Umbilical cord (tissue), 2 donors: ENCODE results near the gene NUP160. TPM values are rescaled to one million over a fixed set of nuclear protein-coding genes. Genes with fewer than 3 reads are reported as not detected.
"Not testable (repeated sequence)": the region's sequence is repeated elsewhere in the genome, so short reads cannot be mapped to it uniquely, and the experiment has no call there.

ENCODE experiments used
- DNase-seq: peaks from one replicate; pipeline ENCODE4 v3.0.0-alpha.2; 2015; ENCODE audit warnings: low spot score
- total RNA-seq: library from RNA; depleted of rRNA; stranded (reverse); fragments of >200 nt; gene quantifications from one replicate; pipeline ENCODE4 v1.2.3, GENCODE V29; 2014; ENCODE audit warnings: low replicate concordance; ENCODE audit not compliant: insufficient read depth

NUP160 gene, protein sequence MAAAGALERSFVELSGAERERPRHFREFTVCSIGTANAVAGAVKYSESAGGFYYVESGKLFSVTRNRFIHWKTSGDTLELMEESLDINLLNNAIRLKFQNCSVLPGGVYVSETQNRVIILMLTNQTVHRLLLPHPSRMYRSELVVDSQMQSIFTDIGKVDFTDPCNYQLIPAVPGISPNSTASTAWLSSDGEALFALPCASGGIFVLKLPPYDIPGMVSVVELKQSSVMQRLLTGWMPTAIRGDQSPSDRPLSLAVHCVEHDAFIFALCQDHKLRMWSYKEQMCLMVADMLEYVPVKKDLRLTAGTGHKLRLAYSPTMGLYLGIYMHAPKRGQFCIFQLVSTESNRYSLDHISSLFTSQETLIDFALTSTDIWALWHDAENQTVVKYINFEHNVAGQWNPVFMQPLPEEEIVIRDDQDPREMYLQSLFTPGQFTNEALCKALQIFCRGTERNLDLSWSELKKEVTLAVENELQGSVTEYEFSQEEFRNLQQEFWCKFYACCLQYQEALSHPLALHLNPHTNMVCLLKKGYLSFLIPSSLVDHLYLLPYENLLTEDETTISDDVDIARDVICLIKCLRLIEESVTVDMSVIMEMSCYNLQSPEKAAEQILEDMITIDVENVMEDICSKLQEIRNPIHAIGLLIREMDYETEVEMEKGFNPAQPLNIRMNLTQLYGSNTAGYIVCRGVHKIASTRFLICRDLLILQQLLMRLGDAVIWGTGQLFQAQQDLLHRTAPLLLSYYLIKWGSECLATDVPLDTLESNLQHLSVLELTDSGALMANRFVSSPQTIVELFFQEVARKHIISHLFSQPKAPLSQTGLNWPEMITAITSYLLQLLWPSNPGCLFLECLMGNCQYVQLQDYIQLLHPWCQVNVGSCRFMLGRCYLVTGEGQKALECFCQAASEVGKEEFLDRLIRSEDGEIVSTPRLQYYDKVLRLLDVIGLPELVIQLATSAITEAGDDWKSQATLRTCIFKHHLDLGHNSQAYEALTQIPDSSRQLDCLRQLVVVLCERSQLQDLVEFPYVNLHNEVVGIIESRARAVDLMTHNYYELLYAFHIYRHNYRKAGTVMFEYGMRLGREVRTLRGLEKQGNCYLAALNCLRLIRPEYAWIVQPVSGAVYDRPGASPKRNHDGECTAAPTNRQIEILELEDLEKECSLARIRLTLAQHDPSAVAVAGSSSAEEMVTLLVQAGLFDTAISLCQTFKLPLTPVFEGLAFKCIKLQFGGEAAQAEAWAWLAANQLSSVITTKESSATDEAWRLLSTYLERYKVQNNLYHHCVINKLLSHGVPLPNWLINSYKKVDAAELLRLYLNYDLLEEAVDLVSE (N-terminal part only)
- total RNA-seq = 57.3 TPM

DNA sequence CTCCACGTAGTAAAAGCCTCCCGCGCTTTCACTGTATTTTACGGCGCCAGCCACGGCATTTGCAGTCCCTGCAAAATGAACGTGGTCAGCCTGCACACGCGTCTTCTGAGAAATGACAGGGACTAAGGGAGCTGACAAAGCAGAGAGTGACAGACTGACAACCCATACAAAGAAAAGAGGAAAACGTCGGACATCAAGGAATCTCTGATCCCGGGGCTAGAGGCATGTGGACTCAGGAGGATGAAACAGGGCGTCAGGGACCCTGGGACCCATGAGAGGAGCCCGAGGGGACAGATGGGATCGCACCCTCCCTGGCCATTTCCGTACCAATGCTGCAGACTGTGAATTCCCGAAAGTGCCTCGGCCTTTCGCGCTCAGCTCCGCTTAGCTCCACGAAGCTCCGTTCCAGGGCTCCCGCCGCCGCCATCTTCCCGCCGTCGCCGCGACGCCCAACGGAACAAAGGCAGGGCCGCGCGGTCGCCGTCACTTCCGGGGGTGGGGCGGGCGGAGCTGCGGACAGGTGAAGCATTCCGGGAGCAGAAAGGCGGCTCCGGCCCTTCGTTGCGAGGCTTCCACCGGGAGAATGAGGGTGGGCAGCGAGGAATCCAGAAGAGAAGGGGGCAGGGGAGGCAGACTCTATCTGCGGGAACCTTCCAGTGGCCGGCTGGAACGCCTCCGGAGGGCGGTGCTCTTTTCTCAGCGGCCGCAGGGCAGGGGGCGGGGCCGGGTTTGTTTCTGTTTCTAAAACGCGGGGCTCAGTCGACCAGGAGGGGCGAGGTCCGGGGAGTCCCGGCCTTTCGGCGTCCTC, at the start of gene NUP160:
Gene NUP160 (minus strand): TSS at position 459 of the 808 bp plus-strand sequence. CDS start 32 bp downstream, at position 427.
- peak; percentile 82 for DNase-seq

GRCh38 chr11:47896199-47896598, 48.0 kb upstream of the NUP160 start:
- no peak for DNase-seq

DNA sequence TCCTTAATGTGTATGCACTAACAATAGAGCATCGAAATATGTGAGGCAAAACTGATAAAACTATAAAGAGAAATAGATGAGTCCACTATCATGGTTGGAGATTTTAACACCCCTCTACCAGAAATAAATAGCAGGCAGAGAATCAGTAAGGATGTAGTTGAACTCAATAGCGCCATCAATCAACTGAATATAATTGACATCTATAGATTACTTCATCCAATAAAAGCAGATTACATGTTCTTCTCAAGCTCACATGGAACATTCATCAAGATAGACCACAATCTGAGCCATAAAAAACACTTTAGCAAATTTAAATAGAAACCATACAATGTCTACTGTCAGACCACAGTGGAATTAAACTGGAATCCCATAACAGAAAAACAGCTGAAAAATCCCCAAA, 46.9 kb upstream of the NUP160 start:
- no peak for DNase-seq

- DNase-seq = not testable (repeated sequence)
Observed at GRCh38 chr11:47892546-47893276, 44.6 kb upstream of the NUP160 start.

- no peak for DNase-seq
Observed at GRCh38 chr11:47891886-47892285, 43.7 kb upstream of the NUP160 start.

- DNase-seq = peak; percentile 15
Observed at GRCh38 chr11:47889714-47890441, 41.7 kb upstream of the NUP160 start.

- DNase-seq = no peak
Observed at GRCh38 chr11:47887910-47888569, 39.9 kb upstream of the NUP160 start.

- peak; percentile 87 for DNase-seq
Observed at GRCh38 chr11:47886096-47886495, 37.9 kb upstream of the NUP160 start.

DNA sequence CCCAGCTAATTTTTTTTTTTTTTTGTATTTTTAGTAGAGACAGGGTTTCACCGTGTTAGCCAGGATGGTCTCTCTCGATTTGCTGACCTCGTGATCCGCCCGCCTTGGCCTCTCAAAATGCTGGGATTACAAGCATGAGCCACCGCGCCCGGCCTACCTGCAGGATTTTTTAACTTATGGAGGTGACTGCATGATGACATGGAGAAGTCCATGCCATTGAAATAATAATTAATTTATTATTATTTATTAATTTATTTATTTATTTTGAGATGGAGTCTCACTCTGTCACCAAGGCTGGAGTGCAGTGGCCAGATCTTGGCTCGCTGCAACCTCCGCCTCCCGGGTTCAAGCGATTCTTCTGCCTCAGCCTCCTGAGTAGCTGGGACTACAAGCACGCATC, 34.3 kb upstream of the NUP160 start:
- not testable (repeated sequence) for DNase-seq

DNA sequence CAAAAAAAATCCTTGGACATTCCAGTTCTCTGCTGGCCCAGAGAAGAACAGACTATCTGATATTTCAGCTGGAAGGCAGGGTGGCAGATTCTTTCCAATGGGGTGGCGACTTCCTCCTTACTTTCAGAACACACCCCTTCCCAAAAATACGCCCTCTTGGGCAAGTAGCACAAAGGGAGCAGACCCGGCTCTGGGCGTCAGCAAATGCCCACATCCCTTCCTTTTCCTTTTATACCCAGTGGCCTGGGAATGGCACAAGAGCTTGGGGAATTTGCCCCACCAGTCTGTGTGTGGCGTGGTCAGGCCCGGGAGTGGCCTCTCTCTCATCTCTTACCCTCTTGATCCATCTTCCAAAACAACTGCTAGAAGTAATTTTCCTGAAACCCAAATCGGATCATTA, 33.0 kb upstream of the NUP160 start:
- peak; percentile 31 for DNase-seq

DNA sequence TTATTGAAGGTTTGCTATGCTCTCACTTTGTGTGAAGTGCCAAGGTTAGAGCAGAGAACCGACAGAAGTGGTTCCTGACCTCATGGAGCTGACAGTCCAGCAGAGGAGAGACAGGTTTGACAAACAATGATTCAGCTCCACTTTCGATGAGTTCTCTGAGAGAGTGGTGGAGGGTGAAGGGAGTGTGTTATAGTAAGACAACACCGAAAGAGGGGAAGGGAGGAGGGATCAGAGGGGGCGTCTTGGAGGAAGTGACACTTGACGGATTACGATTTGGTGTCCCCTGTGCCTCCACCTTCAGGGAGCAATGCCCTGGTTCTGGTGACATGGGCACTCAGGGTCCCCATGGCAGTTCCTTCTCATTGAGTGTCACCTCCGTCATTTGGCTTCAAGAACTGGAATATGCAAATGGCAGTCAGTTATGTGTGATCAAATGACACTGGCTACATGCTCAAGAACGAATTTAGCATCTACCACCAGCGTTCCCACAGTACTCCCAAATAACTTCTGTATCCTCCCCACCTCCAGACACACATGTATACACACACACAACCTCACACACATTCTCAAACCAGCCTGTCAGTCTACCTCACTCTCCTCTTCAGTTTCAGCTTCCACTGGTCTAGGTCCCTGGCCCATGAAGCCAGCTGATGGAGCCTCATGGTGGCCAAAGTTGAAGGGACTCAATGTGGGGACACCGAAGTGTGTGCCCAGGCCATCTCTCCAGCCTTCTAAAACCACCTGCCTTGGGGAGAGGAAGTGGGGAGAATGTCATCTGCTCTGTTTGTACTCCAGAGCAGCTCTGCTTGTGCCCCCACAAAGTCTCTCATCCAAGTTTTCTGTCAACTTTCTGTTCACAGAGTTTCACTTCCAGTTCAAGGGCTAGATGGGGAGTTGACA, 31.4 kb upstream of the NUP160 start:
- no peak for DNase-seq

- DNase-seq = not testable (repeated sequence)
Observed at GRCh38 chr11:47875858-47876257, 27.7 kb upstream of the NUP160 start.

- no peak for DNase-seq
Observed at GRCh38 chr11:47870404-47870803, 22.3 kb upstream of the NUP160 start.

DNA sequence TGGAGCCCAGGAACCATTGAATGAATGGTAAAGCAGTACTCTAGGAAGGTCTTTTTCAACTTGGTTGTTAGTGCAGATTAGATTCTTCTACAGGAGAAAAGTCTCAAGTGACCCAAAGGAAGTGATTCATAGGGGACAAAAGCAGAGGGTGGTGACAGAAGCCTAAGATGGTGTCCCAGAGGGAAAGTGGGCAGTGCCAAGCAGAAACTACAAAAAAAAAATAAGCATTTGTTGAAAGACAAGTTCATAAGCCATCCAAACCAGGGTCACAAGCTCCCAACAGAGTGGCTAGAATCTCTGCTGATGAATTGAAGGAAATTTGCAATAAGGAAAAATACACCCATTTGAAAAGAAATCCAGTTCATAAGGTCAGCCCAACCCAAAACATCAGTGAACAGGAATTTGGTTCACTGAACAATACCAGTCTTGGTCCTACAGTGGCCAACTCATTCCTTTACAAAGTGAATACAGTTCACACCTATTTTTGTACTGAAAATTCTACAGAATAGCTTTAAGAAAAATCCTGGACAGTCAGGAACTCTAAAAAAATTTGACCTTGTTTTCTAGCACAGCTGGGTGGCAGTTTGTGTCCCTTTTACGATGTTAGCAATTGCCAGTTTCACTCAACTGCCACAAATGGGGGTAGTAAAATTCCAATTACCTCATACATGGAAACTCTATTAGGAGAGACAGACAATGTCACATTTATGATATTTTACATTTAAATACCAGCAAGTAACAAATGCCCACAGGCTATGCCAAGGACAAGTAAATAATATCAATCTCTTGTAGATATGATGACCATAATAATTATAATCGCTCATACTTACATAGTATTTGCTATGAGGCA, 21.6 kb upstream of the NUP160 start:
- DNase-seq = peak; percentile 35

DNA sequence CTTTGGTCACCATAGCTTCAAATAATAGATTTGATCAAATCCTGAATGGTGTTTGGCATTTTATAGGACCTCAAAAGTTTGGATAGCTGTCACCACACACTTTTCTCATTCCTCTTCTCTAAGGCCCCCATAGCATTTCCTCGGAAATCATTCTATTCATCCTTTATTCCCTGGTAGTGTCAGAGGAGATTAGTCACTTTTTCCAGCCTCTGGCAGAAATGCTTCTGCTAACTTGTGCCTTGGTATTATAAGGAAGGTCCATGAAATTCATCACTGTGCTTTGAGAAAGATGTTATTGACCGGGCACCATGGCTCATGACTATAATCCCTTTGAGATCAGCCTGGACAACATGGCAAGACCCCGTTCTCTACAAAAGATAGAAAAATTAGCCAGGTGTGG, 19.7 kb upstream of the NUP160 start:
- DNase-seq = no peak

- not testable (repeated sequence) for DNase-seq
Observed at GRCh38 chr11:47866892-47867291, 18.7 kb upstream of the NUP160 start.

DNA sequence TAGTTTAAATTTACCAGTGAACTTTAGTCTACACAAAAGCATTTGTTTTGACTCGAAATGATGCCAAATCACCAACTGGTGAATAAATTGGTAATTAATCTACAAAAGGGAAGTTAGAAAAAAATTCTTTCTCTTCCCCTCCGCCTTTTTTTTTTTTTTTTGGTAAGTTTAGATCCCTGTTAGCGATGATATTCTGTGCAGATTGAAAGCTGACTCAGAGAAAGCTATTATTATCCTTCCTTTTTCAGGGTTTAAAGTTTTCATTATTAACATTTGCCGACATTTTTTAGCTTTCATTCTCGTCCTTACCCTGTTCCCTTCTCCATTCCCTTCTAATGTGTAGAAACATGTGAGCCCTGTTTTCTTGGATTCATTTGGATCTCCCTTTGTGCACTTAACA, 16.8 kb upstream of the NUP160 start:
- no peak for DNase-seq
